ENCODE measurements around the gene ICA1. TPM values are rescaled to one million over a fixed set of nuclear protein-coding genes. Genes with fewer than 3 reads are reported as not detected.

Gene ICA1
- total RNA-seq, 1 experiment from 2014 or later: 28.8 TPM

DNA sequence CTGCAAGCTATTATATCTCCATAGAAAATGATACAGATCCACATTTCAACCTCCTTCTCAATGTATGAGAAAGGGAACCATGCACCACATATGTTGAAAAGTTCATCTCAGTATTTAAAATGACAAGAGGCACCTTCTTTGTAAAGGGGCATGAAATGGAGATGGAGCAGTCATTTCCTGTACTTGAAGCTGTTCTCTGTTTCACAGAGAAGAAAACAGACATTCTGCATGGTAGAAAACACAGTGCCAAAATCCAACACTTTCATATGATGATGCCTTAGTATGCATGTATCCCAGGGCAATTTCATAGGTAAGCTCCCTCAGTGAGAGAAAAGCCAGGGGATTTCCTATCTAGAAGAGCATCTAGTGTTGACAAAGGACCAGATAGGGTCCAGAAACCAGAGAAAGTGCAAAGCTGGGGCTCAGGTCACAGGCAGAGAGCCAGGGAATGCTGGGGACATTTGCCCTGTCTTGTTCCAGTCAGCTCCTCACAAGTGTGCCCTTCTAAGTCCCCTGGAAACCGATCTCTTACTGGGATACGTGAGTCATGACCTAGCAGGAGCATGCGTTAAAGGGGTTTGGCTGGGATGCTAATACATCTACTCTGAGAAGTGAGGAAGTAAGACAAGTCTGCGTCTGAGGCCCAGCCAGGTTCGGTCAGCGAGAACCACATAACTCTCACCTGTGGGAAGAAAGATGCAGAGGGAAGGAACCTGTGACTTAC is 118.7 kb downstream of the ICA1 start:
- no CpG with 5 or more reads among the region's 6 CpGs for WGBS (ENCODE audit: extremely low coverage, insufficient read length, low lambda C conversion rate)
- Histone ChIP-seq H2BK15ac (ENCODE audit: low read depth, low read length) (no peak overlapping the region), H2AFZ (ENCODE audit: low read length) (no peak overlapping the region), H3K79me1 (ENCODE audit: insufficient read depth, low read depth, low read length, poor library complexity, severe bottlenecking) (no peaks in the 10 kb centered on the region), H4K5ac (ENCODE audit: insufficient read length, low read depth, low read length) (no peak overlapping the region), H2AK5ac (ENCODE audit: insufficient read length, low read length) (no peak overlapping the region), H4K8ac (replicated peaks; ENCODE audit: insufficient read length, low read depth, low read length) (no peak overlapping the region), H3K9ac (ENCODE audit: extremely low read depth, insufficient read length, low read length) (no peak overlapping the region), H3T11ph (ENCODE audit: low read length) (no peak overlapping the region), H2BK20ac (ENCODE audit: low read depth, low read length, poor library complexity, severe bottlenecking) (no peak overlapping the region), H2BK5ac (ENCODE audit: insufficient read length, low read length) (no peak overlapping the region), H4K91ac (ENCODE audit: insufficient read length, low read depth, low read length) (no peak overlapping the region), H3K79me2 (ENCODE audit: insufficient read depth, low read length) (no peaks in the 10 kb centered on the region), H3K27ac (ENCODE audit: insufficient read length, low read depth, low read length) (no peak overlapping the region), H3K23ac (ENCODE audit: insufficient read length, low read depth, low read length) (no peak overlapping the region), H4K20me1 (ENCODE audit: control insufficient read depth, insufficient read depth, insufficient read length) (no peaks in the 10 kb centered on the region), H3K4me2 (ENCODE audit: insufficient read depth, insufficient read length, low read length) (no peak overlapping the region), H3K9me3 (ENCODE audit: control insufficient read depth, low read depth, low read length) (no peaks in the 10 kb centered on the region), H3K4ac (ENCODE audit: low read depth, low read length) (no peak overlapping the region), H3K18ac (ENCODE audit: insufficient read length, low read depth, low read length) (no peak overlapping the region), H2BK12ac (ENCODE audit: insufficient read length, low read depth, low read length) (no peak overlapping the region), H3K27me3 (ENCODE audit: insufficient read depth, low read length) (no peaks in the 10 kb centered on the region), H3K56ac (ENCODE audit: insufficient read length, low read depth, low read length) (no peak overlapping the region), H2BK120ac (ENCODE audit: low read depth, low read length, poor library complexity, severe bottlenecking) (no peak overlapping the region), H3K23me2 (ENCODE audit: insufficient read length, low read depth, low read length, poor library complexity, severe bottlenecking) (no peaks in the 10 kb centered on the region), H3K14ac (ENCODE audit: insufficient read depth, low read length) (no peak overlapping the region), H3K4me1 (ENCODE audit: insufficient read depth, low read length) (peaks cover 6% of the 10 kb centered on the region; the same call in 1 of the 2 replicates)
- TF ChIP-seq, protein P1, sequence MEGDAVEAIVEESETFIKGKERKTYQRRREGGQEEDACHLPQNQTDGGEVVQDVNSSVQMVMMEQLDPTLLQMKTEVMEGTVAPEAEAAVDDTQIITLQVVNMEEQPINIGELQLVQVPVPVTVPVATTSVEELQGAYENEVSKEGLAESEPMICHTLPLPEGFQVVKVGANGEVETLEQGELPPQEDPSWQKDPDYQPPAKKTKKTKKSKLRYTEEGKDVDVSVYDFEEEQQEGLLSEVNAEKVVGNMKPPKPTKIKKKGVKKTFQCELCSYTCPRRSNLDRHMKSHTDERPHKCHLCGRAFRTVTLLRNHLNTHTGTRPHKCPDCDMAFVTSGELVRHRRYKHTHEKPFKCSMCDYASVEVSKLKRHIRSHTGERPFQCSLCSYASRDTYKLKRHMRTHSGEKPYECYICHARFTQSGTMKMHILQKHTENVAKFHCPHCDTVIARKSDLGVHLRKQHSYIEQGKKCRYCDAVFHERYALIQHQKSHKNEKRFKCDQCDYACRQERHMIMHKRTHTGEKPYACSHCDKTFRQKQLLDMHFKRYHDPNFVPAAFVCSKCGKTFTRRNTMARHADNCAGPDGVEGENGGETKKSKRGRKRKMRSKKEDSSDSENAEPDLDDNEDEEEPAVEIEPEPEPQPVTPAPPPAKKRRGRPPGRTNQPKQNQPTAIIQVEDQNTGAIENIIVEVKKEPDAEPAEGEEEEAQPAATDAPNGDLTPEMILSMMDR (conservative IDR thresholded peaks at IDR 0.05): no peak
- peaks cover 21 to 27% of the 10 kb centered on the region in 2 experiments for H3K4me1 Mint-ChIP-seq
- H3K4me3 Mint-ChIP-seq: no peak overlapping the region
- H3K9me3 Mint-ChIP-seq: no peaks in the 10 kb centered on the region
- no peaks in the 10 kb centered on the region; a peak in 1 of 7 replicates for H3K36me3 Mint-ChIP-seq (ENCODE audit: insufficient read depth in 1 of 3, low read depth in 3 of 3)
- H3K27me3 Mint-ChIP-seq (ENCODE audit: low read depth): no peaks in the 10 kb centered on the region
- DNase-seq: no peak
- H3K27ac Mint-ChIP-seq: no peak overlapping the region; a peak in 3 of 7 replicates

All from H9 (cell line).